Measurements from ENCODE around the gene SPRY4.
"Not testable (repeated sequence)": the region's sequence is repeated elsewhere in the genome, so short reads cannot be mapped to it uniquely, and the experiment has no call there.

The SPRY4 gene

GRCh38 chr5:142315096-142315900 is 9.5 kb downstream of the SPRY4 start:
- no peak for DNase-seq (ENCODE audit: low read depth in 2 of 2)

DNA sequence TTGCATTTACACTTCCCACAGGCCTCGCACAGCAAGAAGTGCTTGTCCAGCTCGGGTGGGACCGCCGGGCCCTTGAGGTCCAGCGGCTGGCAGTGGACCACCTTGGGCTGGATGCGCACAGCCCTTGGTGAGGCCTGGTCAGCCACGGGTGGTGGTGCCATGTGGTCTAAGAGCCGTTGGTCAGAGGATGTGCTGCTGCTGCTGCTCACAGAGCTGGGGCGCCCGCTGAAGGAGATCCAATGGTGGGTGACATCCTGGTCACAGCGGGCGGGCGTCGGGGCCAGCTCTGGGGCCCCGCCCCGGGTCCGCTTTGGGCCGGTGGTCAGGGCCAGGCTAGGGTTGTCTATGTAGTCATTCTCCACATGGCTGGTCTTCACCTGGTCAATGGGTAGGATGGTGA is 10.2 kb downstream of the SPRY4 start:
- no peak for DNase-seq (ENCODE audit: low read depth in 2 of 2)

- no peak for DNase-seq (ENCODE audit: low read depth in 2 of 2)
Measured at GRCh38 chr5:142314109-142314508, 10.7 kb downstream of the SPRY4 start.

DNA sequence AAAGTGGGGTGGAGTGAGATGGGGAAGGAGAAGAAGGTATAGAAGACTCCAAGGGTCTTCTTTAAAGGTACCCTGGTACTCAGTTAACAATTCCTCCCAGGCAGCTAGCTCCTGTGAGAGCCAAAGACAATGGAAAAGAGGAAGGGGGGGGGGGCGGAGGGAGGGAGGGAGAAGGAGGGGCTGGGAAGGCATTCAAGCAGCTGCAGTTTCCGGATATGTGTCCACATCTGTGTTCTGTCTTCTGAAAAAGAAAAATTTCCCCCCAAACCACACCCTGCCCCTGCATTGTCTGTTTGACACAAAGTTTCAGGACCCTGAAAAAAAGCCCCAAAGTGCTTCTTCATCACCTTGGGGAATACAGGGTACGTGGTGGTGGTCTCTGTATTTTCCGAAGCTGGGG is 11.1 kb downstream of the SPRY4 start:
- no peak for DNase-seq (ENCODE audit: low read depth in 2 of 2)

GRCh38 chr5:142313275-142313674 is 11.5 kb downstream of the SPRY4 start:
- DNase-seq (ENCODE audit: low read depth in 2 of 2): no peak

- DNase-seq (ENCODE audit: low read depth in 2 of 2): no peak
Measured at GRCh38 chr5:142312399-142312798, 12.4 kb downstream of the SPRY4 start.

GRCh38 chr5:142311725-142312124 is 13.1 kb downstream of the SPRY4 start:
- no peak for DNase-seq (ENCODE audit: low read depth in 2 of 2)

DNA sequence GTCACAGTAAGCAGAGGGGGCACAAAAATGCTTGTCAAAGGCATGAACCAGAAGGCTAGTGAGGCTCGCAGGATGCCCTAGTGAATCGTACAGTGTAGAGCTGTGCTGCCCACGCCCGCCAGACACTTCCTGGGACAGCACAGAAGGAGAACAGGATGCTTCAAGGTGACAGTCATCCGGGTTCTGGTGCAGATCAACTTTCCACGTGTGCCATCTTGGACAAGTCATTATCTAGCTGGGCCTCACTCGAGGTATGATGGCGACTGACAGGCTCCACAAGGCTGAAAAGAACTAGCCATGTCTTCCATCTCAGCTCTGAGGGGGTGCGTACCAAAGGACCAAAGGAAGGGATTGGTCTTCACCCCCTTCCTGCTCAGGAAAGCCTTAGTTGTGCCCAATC is 14.0 kb downstream of the SPRY4 start:
- DNase-seq (ENCODE audit: low read depth in 2 of 2): no peak

DNA sequence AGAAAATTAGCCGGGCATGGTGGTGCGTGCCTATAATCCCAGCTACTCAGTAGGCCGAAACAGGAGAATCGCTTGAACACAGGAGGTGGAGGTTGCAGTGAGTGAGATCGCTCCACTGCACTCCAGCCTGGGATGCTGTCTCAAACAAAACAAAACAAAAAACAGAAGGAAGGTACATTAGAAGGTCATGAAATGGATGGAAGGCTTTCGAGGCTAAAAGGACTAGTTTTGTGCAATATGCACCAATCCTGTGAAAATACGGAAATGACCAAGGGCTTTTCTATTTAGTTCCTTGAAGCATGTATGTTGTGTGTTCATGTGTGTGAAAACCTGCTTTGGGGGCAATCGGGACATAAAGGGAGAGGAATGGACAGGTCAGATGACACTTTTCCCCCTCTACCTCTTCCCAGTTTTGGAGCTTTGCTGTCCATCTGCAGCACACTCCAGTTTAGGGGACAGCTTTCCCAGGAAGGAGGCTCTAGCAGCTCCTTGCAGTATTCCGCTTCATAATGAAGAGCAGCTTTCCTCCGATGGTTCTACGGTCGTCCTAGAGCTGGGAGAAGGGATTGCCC is 15.0 kb downstream of the SPRY4 start:
- no peak for DNase-seq (ENCODE audit: low read depth in 2 of 2)

DNA sequence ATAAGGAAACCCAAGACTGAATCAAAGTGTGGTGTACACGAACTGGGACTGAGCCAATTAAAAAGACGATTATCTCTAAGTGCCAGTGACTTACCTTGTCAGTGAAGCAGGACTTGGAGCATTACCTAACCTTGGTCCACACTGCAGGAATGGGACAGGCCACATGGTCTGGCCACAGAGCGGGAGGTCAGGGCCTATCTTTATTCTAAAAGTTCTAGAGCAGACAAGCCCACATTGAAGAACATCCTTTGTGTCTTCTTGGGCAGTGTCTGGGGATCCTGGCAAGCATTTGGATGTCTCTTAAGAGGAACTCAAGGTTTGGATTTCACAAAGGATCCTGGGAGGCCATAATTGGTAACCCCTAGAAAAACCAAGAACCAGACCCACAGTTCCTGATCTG is 16.5 kb downstream of the SPRY4 start:
- DNase-seq (ENCODE audit: low read depth in 2 of 2): no peak

DNA sequence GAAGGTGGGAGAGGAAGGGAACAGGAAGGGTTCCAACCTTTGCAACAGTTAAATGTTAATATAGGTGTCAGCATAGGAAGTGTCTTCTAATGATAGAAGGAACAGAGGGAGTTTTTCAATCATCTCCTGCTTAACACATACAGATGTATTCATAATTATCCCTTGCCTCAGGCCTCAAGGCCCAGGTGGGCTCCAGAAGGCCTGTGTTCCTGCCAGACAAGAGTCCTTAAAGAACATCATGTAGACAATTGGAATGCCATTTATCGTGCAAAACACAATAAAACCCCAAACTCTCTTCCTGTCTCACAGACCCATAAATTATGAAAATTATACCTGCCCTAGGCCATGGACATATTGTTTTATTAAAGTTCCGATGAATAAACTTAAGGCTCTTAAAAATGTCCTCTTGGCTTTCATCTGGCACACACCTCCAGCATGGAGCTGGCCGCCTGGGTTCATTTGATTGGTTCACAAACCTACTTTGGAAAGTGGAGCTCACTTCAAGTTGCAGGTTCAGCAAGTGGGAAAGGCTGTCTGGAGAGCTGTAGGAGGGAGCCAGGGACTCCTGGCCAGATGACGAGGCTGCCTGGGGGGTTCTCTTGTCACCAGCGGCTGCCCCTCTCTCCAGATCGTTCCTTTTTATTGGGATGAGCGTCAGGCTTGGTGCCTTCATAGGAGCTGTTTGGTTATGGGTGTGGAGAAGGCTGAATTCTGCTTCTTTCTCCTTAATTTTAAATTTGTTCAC is 17.5 kb downstream of the SPRY4 start:
- DNase-seq (ENCODE audit: low read depth in 2 of 2): no peak

DNA sequence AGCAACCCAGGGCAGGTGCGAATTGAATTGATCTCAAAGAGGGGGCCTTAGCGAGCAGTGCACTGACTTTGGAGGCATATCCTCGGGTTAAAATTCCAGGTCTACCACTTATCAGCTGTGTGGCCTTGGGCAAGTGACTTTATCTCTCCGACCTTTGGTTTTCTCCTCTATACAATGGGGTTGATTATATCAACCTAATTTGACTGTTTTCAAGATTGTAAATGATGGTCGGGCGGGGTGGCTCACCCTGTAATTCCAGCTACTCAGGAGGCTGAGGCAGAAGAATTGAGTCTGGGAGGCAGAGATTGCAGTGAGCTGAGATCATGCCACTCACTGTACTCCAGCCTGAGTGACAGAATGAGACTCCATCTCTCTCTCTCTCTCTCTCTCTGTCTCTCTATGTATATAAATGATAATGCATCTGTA is 18.7 kb downstream of the SPRY4 start:
- no peak for DNase-seq (ENCODE audit: low read depth in 2 of 2)

DNA sequence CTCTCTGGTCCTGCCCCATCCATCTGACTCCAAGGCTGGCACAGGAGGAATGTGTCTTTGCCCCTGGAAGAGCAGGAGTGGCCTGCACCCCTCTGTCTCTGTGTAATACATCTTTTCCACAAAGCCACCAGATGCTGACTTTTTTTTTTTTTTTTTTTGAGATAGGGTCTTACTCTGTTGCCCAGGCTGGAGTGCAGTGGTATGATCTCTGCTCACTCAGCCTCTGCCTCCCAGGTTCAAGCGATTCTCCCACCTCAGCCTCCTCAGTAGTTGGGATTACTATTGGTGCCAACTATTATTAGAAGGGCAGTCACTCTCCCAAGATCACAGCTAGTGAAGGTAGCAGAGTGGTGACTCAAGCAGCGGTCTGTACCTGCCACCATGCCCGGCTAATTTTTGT is 19.6 kb downstream of the SPRY4 start:
- no peak for DNase-seq (ENCODE audit: low read depth in 2 of 2)

DNA sequence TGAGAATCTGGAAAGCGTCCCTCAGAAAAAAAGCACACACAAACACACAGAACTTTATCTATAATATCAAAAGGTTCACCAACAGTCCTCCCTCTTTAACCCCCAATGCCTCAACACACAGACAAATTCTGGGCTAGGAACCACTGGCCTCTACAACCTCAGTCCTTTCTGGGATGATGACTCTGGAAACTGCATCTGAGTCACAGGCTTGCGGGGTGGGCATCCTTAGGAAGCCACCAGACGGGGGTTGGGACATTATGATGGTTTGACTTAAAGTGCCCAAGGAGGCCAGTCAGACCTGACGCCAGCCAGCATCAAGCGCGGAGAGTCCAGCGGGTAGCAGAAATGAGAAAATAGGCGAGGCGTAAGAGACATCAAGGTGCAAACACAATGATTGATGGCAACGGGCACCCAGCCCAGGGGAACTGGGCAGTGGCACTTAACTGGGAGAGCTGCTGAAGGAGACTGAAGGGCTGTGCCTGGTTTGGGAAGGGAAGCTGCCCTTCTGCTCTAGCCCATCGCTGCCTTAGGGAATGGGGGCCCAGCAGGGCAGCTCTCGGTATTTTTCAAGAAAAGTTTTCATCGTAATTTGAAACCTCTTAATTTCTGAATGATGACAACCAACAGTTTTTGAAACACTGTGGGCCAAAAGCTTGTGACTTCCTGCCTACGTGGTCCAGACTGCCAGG is 20.7 kb downstream of the SPRY4 start:
- no peak for DNase-seq (ENCODE audit: low read depth in 2 of 2)

DNA sequence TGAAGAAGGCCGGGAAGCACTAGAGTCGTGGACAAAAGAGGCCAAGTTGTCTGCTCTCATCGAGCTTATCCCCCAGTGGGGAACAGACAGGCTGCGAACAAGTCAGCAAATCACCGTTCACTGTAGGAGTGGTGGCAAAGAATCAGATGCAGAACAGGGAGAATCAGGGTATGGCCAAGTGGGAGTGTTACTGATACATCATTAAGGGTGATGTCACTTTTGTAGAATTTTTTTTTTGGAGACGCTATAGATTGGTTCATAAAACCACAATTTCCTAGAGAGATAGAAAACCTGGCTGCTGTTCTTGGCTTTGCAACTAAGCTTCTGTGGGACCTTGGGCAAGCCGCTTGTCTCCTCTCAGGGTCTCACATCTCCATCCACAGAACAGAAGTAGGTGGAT is 21.3 kb downstream of the SPRY4 start:
- DNase-seq (ENCODE audit: low read depth in 2 of 2): no peak

GRCh38 chr5:142301540-142301939 is 23.3 kb downstream of the SPRY4 start:
- no peak for DNase-seq (ENCODE audit: low read depth in 2 of 2)

- DNase-seq (ENCODE audit: low read depth in 2 of 2): no peak
Measured at GRCh38 chr5:142300677-142301076, 24.1 kb downstream of the SPRY4 start.

- no peak for DNase-seq (ENCODE audit: low read depth in 2 of 2)
Measured at GRCh38 chr5:142298789-142299188, 26.0 kb downstream of the SPRY4 start.

DNA sequence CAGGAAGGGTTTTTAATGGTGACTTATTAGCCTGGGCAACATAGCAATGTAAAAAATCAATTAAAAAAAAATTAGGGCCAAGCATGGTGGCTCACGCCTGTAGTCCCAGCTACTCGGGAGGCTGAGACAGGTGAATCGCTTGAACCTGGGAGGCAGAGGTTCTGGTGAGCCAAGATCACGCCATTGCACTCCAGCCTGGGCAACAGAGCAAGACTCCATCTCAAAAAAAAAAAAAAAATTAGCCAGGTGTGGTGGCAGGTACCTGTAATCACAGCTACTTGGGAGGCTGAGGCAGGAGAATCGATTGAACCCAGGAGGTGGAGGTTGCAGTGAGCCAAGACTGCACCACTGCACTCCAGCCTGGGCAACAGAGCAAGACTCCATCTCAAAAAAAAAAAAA is 27.0 kb downstream of the SPRY4 start:
- not testable (repeated sequence) for DNase-seq (ENCODE audit: low read depth in 2 of 2)

DNA sequence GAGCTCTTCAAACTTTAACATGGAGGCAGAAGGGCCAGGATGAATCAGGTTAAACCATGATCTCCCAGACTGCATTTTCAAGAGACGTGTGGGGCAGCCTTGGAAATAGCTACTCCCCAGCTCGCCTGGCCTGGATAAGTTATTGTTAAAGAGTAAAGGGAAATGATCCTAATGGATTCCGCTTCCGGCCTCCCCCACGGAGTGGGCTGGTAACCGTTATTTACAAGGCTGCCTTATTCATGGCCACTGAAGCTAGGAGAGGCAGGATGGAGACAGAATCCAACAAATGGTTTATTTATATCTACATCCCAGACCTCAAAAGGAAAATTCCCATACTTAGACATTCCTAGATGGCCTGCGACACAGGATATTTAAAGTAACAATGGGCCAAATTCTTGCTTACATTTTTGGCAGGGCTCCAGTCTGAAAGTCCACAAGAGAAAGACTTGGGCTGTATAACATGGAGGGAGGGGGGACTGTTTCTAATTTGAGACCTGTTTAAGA is 27.9 kb downstream of the SPRY4 start:
- DNase-seq (ENCODE audit: low read depth in 2 of 2): no peak

DNA sequence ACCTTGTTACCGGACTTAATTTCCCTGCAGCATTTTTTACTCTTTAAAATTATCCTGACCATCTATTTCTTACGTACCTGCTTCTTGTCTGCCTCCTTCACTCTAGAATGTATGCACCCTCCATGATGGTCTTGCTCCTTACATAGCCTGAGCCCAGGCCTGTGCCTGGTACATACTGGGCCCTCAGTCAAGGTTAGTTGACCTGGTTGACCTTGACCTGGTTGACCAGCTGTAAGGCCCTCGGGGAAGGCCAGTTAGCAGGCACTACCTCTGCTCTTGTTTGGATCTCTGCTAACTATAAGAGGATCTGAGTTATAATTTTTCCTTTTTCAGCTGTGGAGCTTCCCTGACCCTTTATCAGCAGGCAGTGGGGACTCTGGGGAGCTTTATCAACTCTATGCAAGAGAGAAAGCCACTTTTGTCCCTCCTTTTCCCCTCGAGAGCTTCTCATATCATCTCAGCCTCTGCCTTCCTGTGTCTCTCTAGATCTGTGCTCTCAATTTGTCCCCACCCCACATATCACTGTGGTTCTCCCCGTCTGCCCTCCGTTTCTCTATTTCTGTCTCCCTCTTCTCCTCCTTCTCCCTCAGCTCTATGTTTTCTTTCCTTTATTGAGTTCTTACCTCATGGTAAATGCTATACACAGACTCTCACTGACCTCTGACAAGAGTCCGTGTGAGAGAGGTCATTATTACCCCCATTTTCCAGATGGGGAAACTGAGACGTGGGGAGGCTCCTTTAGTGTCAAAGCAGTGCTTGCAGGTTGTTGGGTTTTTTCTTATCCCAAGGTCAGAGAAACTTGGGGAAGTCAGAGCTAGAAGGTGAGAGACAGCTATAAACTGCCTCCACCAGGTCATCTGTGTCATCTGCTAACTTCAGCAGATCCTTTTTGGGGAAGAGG is 28.6 kb downstream of the SPRY4 start:
- no peak for DNase-seq (ENCODE audit: low read depth in 2 of 2)

Measured in stimulated activated CD4-positive, alpha-beta T cell treated with anti-CD3 and anti-CD28 coated beads, Interleukin-4, amount 100 ng/mL, for 48 hours (primary cell).